ENCODE measurements around the gene CTDP1.

CTDP1 gene

DNA sequence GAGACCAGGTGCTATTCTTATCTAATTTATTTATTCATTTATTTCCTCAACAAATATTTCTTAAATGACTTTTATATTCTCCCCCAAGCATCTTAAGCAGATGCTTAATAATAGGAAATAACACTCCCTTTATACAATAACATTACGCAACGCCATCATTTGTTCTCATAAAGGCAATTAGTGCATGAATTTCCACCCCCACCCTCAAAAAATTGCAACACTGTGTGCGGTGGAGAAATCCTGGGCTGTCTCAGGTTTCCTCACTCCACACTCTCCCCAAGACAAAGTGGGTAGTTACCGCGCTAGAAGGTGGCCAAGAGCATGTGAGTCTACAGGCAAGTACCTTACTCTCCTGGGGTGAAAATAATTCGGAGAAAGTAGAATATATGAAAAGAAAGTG, 37.0 kb upstream of the CTDP1 start:
- no peak for ATAC-seq

DNA sequence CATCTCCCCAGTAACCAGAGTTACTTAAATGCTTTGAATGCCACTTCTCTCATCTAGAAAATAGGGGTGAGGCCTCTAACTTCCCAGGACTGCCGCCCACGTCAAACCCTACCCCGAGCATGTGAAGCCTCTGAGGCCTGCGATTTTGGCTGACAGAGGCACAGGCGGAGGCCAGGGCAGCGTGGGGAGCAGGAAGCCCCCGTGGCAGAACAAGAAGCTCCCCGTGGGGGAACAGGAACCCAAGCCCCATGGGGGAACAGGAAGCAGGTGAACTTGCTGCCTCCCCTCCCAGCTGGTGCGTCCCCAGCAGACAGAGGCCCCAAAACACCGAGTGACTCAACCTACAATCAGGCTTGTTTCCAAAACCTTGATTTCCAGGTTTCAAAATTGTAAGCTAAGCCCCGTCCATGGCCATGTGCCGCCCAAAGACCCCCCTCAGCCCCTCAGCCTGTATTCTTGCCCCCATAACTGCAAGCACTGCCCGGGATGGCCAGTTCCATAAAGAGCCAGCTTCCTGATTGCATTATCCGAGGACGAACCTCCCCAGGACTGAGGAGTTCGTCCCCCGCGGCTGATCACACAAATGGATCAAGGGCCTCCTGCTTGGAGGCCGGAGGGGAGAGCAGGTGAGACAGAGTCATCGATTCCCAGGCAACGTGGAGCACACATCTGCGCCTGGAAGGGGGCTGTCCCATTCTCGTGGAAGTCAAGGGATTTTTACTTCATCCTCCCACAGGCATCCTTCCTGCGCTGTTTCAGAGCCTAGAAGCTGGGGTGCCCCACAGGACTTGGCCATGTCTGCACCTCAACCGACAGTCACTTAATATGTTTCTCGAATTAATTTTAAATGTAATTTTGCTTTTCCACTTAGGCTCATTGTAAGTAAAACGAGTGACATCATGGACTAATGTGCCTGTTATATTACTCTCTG, 36.3 kb upstream of the CTDP1 start:
- TF ChIP-seq, protein P1, sequence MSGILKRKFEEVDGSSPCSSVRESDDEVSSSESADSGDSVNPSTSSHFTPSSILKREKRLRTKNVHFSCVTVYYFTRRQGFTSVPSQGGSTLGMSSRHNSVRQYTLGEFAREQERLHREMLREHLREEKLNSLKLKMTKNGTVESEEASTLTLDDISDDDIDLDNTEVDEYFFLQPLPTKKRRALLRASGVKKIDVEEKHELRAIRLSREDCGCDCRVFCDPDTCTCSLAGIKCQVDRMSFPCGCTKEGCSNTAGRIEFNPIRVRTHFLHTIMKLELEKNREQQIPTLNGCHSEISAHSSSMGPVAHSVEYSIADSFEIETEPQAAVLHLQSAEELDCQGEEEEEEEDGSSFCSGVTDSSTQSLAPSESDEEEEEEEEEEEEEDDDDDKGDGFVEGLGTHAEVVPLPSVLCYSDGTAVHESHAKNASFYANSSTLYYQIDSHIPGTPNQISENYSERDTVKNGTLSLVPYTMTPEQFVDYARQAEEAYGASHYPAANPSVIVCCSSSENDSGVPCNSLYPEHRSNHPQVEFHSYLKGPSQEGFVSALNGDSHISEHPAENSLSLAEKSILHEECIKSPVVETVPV (CRISPR knock-in tag; IDR thresholded peaks at IDR 0.05), result no peak
- no peak for TF ChIP-seq ZNF8 (CRISPR knock-in tag; IDR thresholded peaks at IDR 0.05)
- TF ChIP-seq ESRRG (CRISPR knock-in tag; IDR thresholded peaks at IDR 0.05), result no peak
- no peak for TF ChIP-seq ZFP30 (CRISPR knock-in tag; IDR thresholded peaks at IDR 0.05)
- TF ChIP-seq ZNF565 (CRISPR knock-in tag; conservative IDR thresholded peaks at IDR 0.05; ENCODE audit: low read depth), result no peak
- TF ChIP-seq TCF4 (CRISPR knock-in tag; IDR thresholded peaks at IDR 0.05; ENCODE audit: borderline replicate concordance), result no peak
- TF ChIP-seq, protein P2, sequence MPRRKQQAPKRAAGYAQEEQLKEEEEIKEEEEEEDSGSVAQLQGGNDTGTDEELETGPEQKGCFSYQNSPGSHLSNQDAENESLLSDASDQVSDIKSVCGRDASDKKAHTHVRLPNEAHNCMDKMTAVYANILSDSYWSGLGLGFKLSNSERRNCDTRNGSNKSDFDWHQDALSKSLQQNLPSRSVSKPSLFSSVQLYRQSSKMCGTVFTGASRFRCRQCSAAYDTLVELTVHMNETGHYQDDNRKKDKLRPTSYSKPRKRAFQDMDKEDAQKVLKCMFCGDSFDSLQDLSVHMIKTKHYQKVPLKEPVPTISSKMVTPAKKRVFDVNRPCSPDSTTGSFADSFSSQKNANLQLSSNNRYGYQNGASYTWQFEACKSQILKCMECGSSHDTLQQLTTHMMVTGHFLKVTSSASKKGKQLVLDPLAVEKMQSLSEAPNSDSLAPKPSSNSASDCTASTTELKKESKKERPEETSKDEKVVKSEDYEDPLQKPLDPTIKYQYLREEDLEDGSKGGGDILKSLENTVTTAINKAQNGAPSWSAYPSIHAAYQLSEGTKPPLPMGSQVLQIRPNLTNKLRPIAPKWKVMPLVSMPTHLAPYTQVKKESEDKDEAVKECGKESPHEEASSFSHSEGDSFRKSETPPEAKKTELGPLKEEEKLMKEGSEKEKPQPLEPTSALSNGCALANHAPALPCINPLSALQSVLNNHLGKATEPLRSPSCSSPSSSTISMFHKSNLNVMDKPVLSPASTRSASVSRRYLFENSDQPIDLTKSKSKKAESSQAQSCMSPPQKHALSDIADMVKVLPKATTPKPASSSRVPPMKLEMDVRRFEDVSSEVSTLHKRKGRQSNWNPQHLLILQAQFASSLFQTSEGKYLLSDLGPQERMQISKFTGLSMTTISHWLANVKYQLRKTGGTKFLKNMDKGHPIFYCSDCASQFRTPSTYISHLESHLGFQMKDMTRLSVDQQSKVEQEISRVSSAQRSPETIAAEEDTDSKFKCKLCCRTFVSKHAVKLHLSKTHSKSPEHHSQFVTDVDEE (CRISPR knock-in tag; IDR thresholded peaks at IDR 0.05), result no peak
- TF ChIP-seq PPARA (CRISPR knock-in tag; IDR thresholded peaks at IDR 0.05; ENCODE audit: borderline replicate concordance), result no peak
- ATAC-seq, result no peak

More for the DNA sequence above, 37.0 kb upstream of the CTDP1 start:
- TF ChIP-seq BACH2 (CRISPR knock-in tag; IDR thresholded peaks at IDR 0.05; ENCODE audit: borderline replicate concordance) (no peak), CSDC2 (CRISPR knock-in tag; IDR thresholded peaks at IDR 0.05) (no peak), ESRRG (CRISPR knock-in tag; IDR thresholded peaks at IDR 0.05) (no peak), OSR1 (CRISPR knock-in tag; IDR thresholded peaks at IDR 0.05) (no peak), GLIS3 (CRISPR knock-in tag; IDR thresholded peaks at IDR 0.05) (no peak), TCF4 (CRISPR knock-in tag; IDR thresholded peaks at IDR 0.05; ENCODE audit: borderline replicate concordance) (no peak), SNAI2 (CRISPR knock-in tag; IDR thresholded peaks at IDR 0.05) (no peak), ISL1 (CRISPR knock-in tag; IDR thresholded peaks at IDR 0.05) (no peak), ARNTL (CRISPR knock-in tag; IDR thresholded peaks at IDR 0.05; ENCODE audit: borderline replicate concordance, low read depth) (no peak)
- TF ChIP-seq, protein P3, sequence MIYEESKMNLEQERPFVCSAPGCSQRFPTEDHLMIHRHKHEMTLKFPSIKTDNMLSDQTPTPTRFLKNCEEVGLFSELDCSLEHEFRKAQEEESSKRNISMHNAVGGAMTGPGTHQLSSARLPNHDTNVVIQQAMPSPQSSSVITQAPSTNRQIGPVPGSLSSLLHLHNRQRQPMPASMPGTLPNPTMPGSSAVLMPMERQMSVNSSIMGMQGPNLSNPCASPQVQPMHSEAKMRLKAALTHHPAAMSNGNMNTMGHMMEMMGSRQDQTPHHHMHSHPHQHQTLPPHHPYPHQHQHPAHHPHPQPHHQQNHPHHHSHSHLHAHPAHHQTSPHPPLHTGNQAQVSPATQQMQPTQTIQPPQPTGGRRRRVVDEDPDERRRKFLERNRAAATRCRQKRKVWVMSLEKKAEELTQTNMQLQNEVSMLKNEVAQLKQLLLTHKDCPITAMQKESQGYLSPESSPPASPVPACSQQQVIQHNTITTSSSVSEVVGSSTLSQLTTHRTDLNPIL (CRISPR knock-in tag; IDR thresholded peaks at IDR 0.05; ENCODE audit: low read depth), result no peak
- TF ChIP-seq, protein P4, sequence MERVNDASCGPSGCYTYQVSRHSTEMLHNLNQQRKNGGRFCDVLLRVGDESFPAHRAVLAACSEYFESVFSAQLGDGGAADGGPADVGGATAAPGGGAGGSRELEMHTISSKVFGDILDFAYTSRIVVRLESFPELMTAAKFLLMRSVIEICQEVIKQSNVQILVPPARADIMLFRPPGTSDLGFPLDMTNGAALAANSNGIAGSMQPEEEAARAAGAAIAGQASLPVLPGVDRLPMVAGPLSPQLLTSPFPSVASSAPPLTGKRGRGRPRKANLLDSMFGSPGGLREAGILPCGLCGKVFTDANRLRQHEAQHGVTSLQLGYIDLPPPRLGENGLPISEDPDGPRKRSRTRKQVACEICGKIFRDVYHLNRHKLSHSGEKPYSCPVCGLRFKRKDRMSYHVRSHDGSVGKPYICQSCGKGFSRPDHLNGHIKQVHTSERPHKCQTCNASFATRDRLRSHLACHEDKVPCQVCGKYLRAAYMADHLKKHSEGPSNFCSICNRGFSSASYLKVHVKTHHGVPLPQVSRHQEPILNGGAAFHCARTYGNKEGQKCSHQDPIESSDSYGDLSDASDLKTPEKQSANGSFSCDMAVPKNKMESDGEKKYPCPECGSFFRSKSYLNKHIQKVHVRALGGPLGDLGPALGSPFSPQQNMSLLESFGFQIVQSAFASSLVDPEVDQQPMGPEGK (CRISPR knock-in tag; IDR thresholded peaks at IDR 0.05; ENCODE audit: borderline replicate concordance), result no peak
- TF ChIP-seq, protein P1 (CRISPR knock-in tag; IDR thresholded peaks at IDR 0.05), result no peak

DNA sequence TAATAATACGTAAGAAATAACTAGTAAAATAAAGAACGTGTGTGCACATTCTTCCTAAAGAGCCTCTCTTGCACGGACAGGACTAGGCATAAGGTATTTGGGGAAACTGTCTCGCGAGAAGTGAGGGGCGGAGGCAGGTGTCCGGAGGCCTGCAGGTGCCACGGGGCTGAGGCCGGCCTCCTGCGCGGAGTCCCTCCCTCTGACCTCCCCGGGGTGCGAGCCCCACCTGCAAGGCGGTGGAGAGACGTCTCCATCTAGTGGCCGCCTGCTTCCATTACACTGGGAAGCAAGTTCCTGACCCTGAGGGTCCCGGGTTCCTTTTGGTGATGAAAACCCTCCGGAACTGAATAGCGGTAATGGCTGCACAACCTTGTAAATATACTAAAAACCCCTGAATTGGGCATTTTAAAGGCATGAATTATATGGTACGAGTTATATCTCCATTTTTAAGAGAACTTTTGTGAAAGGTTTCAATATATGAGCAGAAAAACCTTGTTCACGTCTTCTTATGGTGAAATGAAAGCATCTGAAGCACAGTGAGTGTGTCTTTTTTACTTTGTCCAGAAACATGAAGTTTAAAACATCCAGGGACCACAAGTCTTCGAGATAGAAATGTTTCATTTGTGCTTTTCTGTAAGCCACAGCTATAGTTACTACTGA, 35.5 kb upstream of the CTDP1 start:
- TF ChIP-seq TOX (CRISPR knock-in tag; IDR thresholded peaks at IDR 0.05; ENCODE audit: borderline replicate concordance), result no peak
- TF ChIP-seq, protein P2 (CRISPR knock-in tag; IDR thresholded peaks at IDR 0.05), result no peak
- no peak for TF ChIP-seq CSDC2 (CRISPR knock-in tag; IDR thresholded peaks at IDR 0.05)
- TF ChIP-seq GLIS3 (CRISPR knock-in tag; IDR thresholded peaks at IDR 0.05), result no peak
- no peak for TF ChIP-seq BACH2 (CRISPR knock-in tag; IDR thresholded peaks at IDR 0.05; ENCODE audit: borderline replicate concordance)
- TF ChIP-seq OSR1 (CRISPR knock-in tag; IDR thresholded peaks at IDR 0.05), result no peak
- TF ChIP-seq ESRRG (CRISPR knock-in tag; IDR thresholded peaks at IDR 0.05), result no peak
- TF ChIP-seq RARB (CRISPR knock-in tag; IDR thresholded peaks at IDR 0.05), result no peak
- peak; percentile 90 for ATAC-seq
